ENCODE results near the gene FOXK2. TPM values are rescaled to one million over a fixed set of nuclear protein-coding genes. Genes with fewer than 3 reads are reported as not detected.

Gene FOXK2
- total RNA-seq, 3 donors from 2014 or later (not counting 1 experiment from before 2014, with no cell fraction given): 42.5 to 50.0 (median 46.4) TPM

GRCh38 chr17:82602986-82603710, 83.6 kb downstream of the FOXK2 start:
- ATAC-seq (no peak), DNase-seq (no peak)
- intact Hi-C loops (cut with micrococcal nuclease): no loop called here
- Histone ChIP-seq H3K36me3 (ENCODE audit: control insufficient read depth, insufficient read depth, low read length) (peaks cover 42% of the 10 kb centered on the region), H3K9me3 (ENCODE audit: control insufficient read depth, insufficient read depth, low read length) (no peaks in the 10 kb centered on the region), H3K27ac (ENCODE audit: low read length) (no peak overlapping the region), H3K27me3 (ENCODE audit: control insufficient read depth, insufficient read depth, low read length) (no peaks in the 10 kb centered on the region), H3K4me3 (ENCODE audit: low read length) (no peak overlapping the region), H3K4me1 (ENCODE audit: control insufficient read depth, insufficient read depth, low read length) (peaks cover 11% of the 10 kb centered on the region)
- no peak overlapping the region for H3K4me3 Mint-ChIP-seq
- no peaks in the 10 kb centered on the region for H3K9me3 Mint-ChIP-seq
- H3K27me3 Mint-ChIP-seq (ENCODE audit: low read depth in 2 of 2): no peaks in the 10 kb centered on the region
- H3K4me1 Mint-ChIP-seq: peaks cover 14 to 15% of the 10 kb centered on the region in 2 donors
- H3K27ac Mint-ChIP-seq: peak overlapping the region; percentile 89
- H3K36me3 Mint-ChIP-seq: no peaks in the 10 kb centered on the region
- 92% methylated on average over 20 of the region's 20 CpGs for WGBS (ENCODE audit: insufficient coverage)
- no peak for TF ChIP-seq CTCF (IDR thresholded peaks at IDR 0.05)

- peak overlapping the region; percentile 19 for H3K27ac ChIP-seq (ENCODE audit: low read length)
- peaks cover 14 to 15% of the 10 kb centered on the region in 2 donors for H3K4me1 Mint-ChIP-seq
- peak overlapping the region; percentile 47 for H3K4me3 Mint-ChIP-seq
- H3K27ac Mint-ChIP-seq: peak overlapping the region; percentile 89
- H3K36me3 ChIP-seq (ENCODE audit: control insufficient read depth, insufficient read depth, low read length): peaks cover 47% of the 10 kb centered on the region
- peaks cover 11% of the 10 kb centered on the region for H3K4me1 ChIP-seq (ENCODE audit: control insufficient read depth, insufficient read depth, low read length)
- peak; percentile 99 to 100 (median 99) for ATAC-seq
- 67% methylated on average over 18 of the region's 18 CpGs for WGBS (ENCODE audit: insufficient coverage)
- no peaks in the 10 kb centered on the region for H3K9me3 Mint-ChIP-seq
- intact Hi-C loops (cut with micrococcal nuclease): no loop called here
- no peaks in the 10 kb centered on the region for H3K27me3 Mint-ChIP-seq (ENCODE audit: low read depth in 2 of 2)
- DNase-seq: peak; percentile 51 to 74
- H3K27me3 ChIP-seq (ENCODE audit: control insufficient read depth, insufficient read depth, low read length): no peaks in the 10 kb centered on the region
- no peaks in the 10 kb centered on the region for H3K36me3 Mint-ChIP-seq
- no peaks in the 10 kb centered on the region for H3K9me3 ChIP-seq (ENCODE audit: control insufficient read depth, insufficient read depth, low read length)
- TF ChIP-seq CTCF (IDR thresholded peaks at IDR 0.05): no peak
- H3K4me3 ChIP-seq (ENCODE audit: low read length): no peak overlapping the region
These were observed 84.5 kb downstream of the FOXK2 start for GRCh38 chr17:82603981-82604448.

- no peaks in the 10 kb centered on the region for H3K36me3 Mint-ChIP-seq
These were observed 85.0 kb downstream of the FOXK2 start for GRCh38 chr17:82604532-82604931.

More at GRCh38 chr17:82604532-82604931, 85.0 kb downstream of the FOXK2 start:
- peak overlapping the region; percentile 1 for H3K27ac ChIP-seq (ENCODE audit: low read length)
- no peak for TF ChIP-seq CTCF (IDR thresholded peaks at IDR 0.05)
- H3K9me3 Mint-ChIP-seq: no peaks in the 10 kb centered on the region
- intact Hi-C loops (cut with micrococcal nuclease): no loop called here
- peak overlapping the region; percentile 89 for H3K27ac Mint-ChIP-seq
- H3K4me1 Mint-ChIP-seq: peaks cover 14 to 15% of the 10 kb centered on the region in 2 donors
- H3K27me3 ChIP-seq (ENCODE audit: control insufficient read depth, insufficient read depth, low read length): no peaks in the 10 kb centered on the region
- ATAC-seq (peak in 1 of 3 donors; percentile 2), DNase-seq (no peak)
- no peak overlapping the region for H3K4me3 ChIP-seq (ENCODE audit: low read length)
- peaks cover 11% of the 10 kb centered on the region for H3K4me1 ChIP-seq (ENCODE audit: control insufficient read depth, insufficient read depth, low read length)
- no peaks in the 10 kb centered on the region for H3K9me3 ChIP-seq (ENCODE audit: control insufficient read depth, insufficient read depth, low read length)
- WGBS (ENCODE audit: insufficient coverage): 95% methylated on average over 7 of the region's 7 CpGs
- H3K27me3 Mint-ChIP-seq (ENCODE audit: low read depth in 2 of 2): no peaks in the 10 kb centered on the region
- H3K4me3 Mint-ChIP-seq: no peak overlapping the region
- H3K36me3 ChIP-seq (ENCODE audit: control insufficient read depth, insufficient read depth, low read length): peaks cover 48% of the 10 kb centered on the region

Data from natural killer cell (primary cell).